GM12873 (cell line): ENCODE measurements around the gene ITLN2.

Experiments
- CTCF ChIP-seq: IDR thresholded peaks from 2 replicates; pipeline ENCODE4 v1.5.1; 2012; ENCODE audit warnings: low read depth, mild to moderate bottlenecking, moderate library complexity, low read length, control low read depth; ENCODE audit not compliant: insufficient read depth; ENCODE audit errors: missing control alignments

The ITLN2 gene

DNA sequence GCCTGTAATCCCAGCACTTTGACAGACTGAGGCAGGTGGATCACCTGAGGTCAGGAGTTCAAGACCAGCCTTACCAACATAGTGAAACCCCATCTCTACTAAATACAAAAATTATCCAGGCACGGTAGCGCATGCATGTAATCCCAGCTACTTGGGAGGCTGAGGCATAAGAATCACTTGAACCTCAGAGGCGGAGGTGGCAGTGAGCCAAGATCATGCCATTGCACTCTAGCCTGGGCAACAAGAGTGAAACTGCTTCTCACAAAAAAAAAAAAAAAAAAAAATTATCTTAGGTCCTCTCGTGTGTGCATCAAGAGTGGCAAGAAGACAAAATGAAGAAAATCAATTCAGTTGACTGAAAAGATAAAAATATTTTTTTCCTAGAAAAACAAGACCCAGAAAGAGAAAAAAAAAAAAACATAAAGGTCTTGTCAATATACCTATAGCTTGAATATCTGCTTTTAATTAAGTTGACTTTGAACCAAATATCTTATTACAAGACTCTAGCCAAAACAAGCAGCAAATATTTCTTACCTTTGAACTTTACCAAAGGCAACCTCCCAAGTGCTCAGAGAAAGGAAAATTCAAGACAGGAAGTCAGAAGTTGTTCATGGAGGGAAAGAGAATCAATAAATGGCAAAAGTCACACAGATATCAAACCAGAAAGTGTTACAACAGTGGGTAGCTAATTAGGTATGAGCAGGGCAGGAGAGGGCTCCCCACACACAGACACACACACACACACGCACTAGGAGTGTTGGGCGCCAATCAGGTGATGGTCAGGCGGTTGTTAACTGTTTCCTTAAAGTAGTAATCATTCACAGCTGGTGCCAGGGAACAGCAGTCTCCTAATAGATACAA lies 29.6 kb downstream of the ITLN2 start:
- TF ChIP-seq CTCF, result no peak

- no peak for TF ChIP-seq CTCF
Observed at GRCh38 chr1:160916666-160917065, 37.9 kb downstream of the ITLN2 start.

DNA sequence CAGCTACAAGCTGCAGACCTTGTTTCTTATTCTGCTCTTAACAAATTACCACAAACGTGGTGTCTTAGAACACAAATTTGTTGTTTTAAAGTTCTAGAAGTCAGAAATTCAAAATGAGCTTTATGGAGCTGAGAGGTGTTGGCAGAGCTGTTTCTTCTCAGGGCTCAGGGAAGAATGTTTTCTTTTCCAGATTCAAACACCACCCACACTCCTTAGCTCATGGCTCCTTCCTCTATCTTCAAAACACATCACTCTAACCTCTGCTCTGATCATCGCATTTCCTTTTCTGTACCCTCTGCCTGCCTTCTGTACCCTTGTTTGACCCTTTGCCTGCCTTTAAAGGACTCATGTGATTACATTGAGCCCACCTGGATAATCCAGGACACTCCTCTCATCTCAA lies 42.7 kb downstream of the ITLN2 start:
- no peak for TF ChIP-seq CTCF

- TF ChIP-seq CTCF, result no peak
Observed at GRCh38 chr1:160911441-160911840, 43.2 kb downstream of the ITLN2 start.

DNA sequence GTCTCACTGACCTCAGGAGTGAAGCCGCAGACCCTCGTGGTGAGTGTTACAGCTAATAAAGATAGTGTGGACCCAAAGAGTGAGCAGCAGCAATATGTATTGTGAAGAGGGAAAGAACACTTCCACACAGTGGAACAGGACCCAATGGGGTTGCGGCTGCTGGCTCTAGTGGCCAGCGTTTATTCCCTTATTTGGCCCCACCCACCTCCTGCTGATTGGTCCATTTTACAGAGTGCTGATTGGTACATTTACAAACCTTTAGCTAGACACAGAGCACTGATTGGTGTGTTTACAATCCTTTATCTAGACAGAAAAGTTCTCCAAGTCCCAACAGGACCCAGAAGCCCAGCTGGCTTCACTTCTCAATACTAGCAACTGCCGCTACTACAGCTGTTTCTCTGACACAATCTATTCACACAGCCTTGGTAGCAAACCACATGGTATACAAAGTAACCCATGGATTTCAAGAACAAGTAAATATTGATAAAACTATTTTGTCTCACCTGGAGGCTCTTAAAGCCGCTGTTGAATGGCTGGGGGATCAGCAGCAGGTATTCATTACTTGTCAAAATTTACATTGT lies 44.3 kb downstream of the ITLN2 start:
- no peak for TF ChIP-seq CTCF

DNA sequence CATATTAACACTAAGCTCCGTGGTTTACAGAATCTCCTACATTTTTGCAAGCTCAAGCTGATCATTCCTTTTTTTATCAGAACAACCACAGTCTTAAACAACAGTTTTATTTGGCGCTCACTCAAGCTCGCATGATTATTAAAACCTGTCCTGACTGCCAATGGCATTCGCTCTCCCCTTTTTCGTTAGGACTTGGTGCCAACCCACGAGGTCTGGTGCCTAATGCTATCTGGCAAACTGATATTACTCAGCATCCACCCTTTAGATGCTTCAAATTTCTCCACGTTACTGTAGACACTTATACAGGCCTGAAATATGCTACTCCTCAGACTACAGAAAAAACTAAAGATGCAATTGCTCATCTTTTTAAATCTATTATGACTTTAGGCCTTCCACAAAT lies 46.6 kb downstream of the ITLN2 start:
- TF ChIP-seq CTCF, result no peak

DNA sequence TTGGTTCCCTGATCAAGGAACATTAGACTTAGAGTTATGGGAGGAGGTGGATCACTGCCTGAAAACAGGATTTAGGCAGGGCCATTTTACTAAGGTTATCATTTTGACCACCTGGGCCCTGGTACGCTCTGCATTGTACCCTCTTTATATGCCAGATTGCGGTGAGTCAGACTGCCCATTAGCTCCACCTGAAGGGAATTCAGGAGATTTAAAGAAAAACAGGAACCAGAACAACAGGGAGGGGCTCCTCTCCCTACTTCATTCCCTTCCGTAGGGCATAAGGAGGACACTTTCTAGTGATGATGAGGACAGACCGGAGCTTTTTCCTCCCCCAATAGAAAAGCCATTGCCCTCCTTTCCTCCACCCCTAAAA lies 49.0 kb downstream of the ITLN2 start:
- no peak for TF ChIP-seq CTCF
